GDM1 (cell line): ENCODE results near the gene CHD2.

Experiments used
- DNase-seq: peaks from one replicate; lab custom pipeline; 2025; lab: John Stamatoyannopoulos, UW

Gene CHD2

GRCh38 chr15:93068581-93069199, 168.6 kb downstream of the CHD2 start:
- no peak for DNase-seq

DNA sequence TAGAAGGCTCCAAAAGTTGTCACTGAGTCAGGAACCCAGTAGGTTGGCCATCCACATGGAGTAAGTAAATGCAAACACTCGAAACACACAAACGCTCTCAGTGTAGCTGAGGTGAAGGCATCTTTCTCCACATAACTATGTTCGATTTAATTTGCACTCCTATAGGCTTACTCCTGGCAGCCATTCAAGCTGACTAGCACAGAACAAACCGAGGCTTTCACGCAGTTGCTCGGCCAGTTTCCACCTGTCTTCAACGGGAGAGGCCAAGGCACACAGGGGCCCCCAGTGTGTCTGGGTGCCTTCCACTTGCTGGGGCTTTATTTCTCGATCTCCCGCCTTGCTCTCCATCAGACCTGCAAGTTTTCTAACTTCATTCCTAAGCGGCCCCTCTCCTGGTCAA, 170.0 kb downstream of the CHD2 start:
- DNase-seq = no peak

- no peak for DNase-seq
Measured at GRCh38 chr15:93070551-93071296, 170.6 kb downstream of the CHD2 start.

- DNase-seq = no peak
Measured at GRCh38 chr15:93071469-93071936, 171.4 kb downstream of the CHD2 start.

DNA sequence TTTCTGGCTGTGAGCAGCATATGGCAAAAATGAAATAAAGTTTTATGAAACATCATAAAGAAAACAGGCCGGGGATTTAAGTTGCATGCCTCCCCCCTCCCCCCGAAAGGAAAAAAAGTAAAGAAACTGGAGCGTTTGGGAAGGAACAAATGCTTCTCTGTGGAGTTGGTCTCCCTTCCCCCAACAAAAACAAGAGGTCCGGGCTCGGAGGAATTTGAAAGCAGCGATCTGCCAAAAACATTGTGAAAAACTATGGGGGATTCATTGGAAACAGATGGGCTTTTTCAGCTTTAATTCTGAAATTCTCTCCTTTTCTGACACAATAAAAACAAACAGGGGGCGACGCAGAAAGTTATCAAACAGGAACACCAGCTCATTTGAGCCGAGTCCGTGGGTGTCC, 171.9 kb downstream of the CHD2 start:
- no peak for DNase-seq

GRCh38 chr15:93072411-93073394, 172.6 kb downstream of the CHD2 start:
- no peak for DNase-seq

DNA sequence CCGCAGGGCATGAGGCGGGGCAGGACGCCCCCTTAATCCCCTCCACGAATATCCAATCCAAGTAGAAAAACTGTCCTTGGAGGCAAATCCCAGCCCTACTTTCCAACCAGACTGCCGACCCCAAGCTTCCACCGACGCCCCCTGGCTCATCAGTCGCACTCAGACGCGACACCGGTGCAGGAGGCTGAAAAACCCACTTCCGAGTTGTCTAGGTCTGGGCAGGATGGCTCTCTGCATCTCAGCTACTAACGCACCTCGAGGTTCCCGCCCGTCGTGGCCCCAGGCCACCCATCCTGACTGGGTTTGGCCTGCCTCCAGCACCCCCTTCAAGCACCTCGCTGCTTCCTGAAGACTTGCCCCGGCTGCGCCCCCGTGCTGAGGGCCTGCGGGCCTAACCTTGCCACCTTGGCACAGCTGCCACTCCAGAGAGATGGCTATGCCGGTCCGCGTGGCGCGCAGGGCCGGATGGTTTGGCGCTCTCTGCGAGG, 173.4 kb downstream of the CHD2 start:
- no peak for DNase-seq

GRCh38 chr15:93074599-93074998, 174.5 kb downstream of the CHD2 start:
- no peak for DNase-seq

GRCh38 chr15:93076217-93076616, 176.1 kb downstream of the CHD2 start:
- DNase-seq = no peak

- no peak for DNase-seq
Measured at GRCh38 chr15:93076875-93077274, 176.8 kb downstream of the CHD2 start.
